ENCODE results near the gene FRY.
"Not testable (repeated sequence)": the region's sequence is repeated elsewhere in the genome, so short reads cannot be mapped to it uniquely, and the experiment has no call there.

Gene FRY

DNA sequence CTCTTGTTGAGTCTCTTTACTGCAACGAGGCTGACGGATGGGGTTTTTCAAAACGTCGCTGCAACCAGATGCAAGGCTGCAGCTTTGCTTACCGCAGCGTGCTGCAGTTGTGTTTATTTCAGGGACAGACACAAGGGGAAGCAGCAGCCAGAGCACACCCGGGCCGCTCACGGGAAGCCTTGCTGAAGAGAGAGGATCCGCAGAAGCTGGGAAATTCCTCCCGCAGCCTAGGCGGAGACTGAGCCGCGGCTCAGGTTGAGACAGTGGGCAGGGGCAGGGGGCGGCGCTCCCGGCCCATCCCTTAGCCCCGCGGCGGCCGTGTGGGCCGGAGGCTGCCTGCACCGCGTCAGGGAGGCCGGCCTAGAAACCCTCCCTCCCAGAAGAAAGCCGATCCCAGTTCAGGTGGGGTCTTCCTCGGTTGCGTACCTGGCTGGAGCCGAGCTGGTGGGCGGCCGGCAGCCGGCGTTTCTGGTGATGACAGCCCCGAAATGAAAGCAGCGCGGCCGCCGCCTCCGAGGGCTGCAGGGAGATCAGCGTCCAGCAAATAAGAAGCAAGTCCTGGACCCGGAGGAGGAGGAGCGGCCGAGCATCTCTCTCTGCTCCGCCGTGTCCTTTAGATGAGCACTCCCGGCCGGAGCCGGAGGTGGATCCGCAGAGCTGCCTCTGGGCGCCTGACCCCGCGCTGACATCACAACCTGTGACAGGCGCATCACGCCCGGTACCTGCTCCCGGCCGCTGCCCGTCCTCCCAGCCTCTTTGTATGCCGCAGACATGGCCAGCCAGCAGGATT, at the start of gene FRY:
FRY (plus strand) TSS at position 750 of the 790 bp plus-strand sequence; CDS start at position 772, 22 bp downstream.
- DNase-seq (ENCODE audit: low spot score) = peak; percentile 68

DNA sequence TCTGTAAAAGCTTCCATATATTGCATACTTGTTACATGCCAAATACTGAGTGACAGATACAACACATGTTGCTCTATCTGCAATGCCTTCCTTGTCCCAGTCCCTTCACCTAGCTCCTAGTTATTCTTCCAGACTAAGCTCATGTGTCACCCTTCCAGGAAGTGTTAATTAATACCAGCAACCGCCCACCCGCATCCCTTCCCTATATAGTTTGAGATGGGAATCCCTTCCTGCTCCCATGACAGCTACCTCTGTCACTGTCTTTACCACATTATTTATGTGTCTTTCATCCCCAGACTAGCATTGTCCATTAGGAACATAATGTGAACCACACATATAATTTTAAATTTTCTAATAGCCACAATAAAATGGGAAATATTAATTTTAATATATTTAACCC, 49.5 kb upstream of the FRY start:
- DNase-seq (ENCODE audit: low spot score) = no peak

DNA sequence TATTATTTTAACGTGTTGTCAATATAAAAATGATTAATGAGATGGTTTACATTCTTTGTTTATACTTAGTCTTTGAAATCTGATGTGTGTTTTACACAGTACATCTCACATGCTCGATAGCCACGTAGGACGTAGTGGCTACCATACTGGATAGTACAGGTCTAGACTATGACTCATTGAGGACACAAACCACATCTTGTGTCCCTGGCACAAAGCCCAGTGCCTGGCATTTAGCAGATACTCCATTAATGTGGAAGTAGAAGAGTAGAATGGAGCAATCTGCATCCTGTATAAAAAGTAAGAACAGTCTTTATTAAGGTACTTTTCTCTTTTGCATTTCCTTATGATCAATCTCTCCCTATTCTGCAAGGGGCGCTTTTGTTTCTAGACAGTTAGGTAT, 49.0 kb upstream of the FRY start:
- DNase-seq (ENCODE audit: low spot score) = no peak

DNA sequence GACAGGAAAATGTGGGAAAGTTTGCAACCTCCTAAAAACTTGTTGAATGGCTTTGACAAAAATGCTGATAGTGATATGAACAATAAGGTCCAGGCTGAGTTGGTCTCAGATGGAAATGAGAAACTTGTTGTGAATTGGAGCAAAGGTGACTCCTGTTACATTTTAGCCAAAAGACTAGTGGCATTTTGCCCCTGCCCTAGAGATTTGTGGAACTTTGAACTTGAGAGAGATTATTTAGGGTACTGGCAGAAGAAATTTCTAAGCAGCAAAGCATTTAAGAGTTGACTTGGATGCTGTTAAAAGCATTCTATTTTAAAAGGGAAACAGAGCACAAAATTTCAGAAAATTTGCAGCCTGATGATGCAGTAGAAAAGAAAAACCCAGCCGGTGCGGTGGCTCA, 47.9 kb upstream of the FRY start:
- not testable (repeated sequence) for DNase-seq (ENCODE audit: low spot score)

DNA sequence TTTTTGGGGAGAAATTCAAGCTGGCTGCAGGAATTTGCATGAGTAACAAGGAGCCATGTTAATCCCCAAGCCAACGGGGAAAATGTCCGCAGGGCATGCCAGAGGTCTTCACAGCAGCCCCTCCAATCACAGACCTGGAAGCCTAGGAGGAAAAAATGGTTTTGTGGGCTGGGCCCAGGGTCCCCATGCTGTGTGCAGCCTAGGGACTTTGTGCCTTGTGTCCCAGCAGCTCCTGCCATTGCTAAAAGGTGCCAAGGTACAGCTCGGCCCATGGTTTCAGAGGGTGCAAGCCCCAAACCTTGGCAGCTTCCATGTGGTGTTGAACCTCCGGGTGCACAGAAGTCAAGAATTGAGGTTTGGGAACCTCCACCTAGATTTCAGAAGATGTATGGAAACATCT, 47.2 kb upstream of the FRY start:
- DNase-seq (ENCODE audit: low spot score) = not testable (repeated sequence)

DNA sequence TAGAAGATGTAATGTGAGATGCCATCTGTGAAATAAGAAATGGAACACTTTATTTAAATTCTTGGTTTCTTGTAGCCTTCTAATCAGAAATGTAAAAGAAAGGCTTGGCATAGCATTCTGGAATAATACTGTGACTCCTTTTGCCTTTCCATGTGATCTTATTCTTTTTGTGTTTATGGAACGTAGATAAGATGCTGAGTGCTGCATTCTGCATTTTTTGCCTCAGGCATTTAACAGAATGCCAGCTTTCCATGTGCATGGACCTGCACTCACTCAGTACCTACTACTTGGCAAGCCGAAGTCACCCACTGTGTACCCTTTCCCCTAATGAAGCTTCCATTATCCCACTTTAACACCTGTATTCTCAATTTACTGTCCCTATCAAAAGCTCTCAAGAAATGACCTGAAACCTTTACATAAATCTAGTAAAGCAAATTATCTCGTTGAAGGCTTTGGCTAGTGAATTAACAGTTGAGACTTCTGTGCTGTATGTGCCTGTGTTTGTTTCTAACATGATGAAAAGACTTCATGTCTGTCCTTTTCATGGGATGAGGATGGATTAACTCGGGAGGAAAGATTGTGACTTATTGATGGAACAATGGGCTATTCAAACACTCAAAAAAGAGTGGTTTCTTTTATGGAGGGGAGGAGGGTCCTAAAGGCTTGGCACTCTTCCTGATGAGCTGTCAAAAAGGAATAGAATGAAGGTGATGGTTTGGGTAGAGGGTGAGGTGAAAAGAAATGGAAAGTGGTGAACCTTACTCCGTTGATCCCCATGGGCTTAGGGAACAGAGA, 44.7 kb upstream of the FRY start:
- no peak for DNase-seq (ENCODE audit: low spot score)

DNA sequence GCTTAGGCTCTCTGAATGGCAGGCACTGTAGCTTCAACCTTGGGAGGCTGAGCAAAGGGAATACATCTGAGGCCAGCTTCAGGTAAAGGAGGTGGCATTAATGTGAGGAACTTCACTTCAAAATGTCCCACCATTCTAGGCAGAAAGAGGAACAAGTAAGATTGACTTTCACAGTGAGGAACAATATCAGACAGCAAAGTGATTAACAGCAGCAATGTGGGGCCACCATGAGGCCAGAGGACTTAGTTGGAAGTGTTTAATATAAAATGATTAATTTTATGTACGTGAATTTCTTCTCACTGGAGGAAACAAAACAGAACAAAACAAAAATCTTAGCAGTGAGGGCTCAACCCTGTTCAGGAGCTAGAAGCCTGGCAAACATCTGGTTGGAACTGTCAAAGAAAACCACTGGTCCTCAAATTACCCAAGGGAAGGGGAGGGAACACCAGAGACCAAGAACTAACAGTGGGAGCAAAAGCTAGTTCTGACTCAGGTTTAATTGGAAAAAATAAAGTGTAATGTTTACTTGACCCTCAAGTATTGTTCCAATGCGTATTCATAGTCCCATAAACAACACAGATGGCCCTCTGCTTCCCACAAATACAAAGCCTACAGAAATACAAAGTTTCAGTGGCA, 43.9 kb upstream of the FRY start:
- no peak for DNase-seq (ENCODE audit: low spot score)

DNA sequence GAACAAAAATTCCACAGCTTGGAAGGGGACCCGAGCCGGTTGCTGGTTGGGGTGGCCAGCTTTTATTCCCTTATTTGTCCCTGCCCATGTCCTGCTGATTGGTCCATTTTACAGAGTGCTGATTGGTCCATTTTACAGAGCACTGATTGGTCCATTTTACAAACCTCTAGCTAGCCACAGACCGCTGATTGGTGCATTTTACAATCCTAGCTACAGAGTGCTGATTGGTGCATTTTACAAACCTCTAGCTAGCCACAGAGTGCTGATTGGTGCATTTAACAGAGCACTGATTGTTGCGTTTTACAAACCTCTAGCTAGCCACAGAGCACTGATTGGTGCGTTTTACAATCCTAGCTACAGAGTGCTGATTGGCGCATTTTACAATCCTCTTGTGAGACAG, 37.2 kb upstream of the FRY start:
- DNase-seq (ENCODE audit: low spot score) = not testable (repeated sequence)

DNA sequence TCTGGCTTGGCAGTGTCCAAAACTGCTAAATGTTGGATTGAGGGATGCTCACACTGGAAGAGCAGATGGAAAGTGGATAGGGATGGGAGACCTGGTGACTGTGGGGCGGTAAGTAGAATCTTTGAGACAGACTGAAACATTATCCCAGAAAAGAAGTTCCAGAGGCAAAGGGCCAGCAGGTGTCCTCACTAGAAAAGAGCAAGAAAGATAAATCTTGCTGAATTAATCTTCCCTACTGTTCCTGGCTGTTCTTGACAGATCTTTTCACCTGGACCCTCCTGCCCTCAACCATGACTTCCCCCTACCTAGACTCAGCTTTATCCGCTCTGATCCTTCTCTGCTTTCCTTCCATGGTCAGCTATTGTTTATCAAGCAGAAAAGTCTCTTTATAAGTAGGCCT, 35.0 kb upstream of the FRY start:
- no peak for DNase-seq (ENCODE audit: low spot score)

DNA sequence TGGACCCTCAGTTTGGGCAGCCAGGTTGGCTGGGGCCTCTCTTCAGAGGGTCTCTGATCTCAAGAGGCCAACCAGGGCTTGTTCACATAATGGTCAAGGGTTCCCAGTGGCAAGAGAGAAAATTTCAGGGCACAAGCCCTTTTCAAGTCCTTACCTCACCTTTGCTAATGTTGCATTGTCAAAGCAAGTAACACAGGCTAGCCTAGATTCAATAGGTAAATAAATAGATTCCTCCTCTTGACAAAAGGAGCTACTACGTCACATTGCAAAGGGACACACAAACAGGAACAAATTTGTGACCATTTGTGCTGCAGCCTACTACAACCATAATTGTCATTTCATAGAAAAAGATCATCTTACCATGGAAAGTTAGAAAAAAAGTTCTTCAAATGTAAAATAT, 33.9 kb upstream of the FRY start:
- DNase-seq (ENCODE audit: low spot score) = no peak

DNA sequence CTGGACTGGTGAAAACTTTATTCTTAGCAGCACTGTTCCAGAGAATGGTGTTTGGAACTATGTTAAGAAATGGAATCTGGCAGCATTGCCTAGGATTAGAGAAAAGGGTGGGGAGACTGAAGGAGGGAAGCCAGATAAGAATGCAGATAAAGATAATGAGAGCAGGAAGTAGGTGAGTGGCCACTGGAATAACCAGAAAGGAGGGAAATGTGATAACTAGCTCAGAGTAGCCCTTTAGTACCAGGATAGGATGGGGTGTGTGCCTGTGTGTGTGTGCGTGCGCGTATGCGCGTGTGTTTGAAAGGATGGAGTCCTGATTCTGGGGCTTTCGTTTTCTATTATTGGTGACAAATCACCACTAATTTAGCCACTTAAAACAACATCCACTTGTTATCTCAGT, 33.4 kb upstream of the FRY start:
- no peak for DNase-seq (ENCODE audit: low spot score)

DNA sequence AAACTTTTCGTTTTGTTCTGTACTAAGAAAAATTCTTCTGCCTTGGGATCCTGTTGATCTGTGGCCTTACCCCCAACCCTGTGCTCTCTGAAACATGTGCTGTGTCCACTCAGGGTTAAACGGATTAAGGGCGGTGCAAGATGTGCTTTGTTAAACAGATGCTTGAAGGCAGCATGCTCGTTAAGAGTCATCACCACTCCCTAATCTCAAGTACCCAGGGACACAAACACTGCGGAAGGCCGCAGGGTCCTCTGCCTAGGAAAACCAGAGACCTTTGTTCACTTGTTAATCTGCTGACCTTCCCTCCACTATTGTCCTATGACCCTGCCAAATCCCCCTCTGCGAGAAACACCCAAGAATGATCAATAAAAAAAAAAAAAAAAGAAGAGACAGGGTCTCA, 30.8 kb upstream of the FRY start:
- not testable (repeated sequence) for DNase-seq (ENCODE audit: low spot score)

DNA sequence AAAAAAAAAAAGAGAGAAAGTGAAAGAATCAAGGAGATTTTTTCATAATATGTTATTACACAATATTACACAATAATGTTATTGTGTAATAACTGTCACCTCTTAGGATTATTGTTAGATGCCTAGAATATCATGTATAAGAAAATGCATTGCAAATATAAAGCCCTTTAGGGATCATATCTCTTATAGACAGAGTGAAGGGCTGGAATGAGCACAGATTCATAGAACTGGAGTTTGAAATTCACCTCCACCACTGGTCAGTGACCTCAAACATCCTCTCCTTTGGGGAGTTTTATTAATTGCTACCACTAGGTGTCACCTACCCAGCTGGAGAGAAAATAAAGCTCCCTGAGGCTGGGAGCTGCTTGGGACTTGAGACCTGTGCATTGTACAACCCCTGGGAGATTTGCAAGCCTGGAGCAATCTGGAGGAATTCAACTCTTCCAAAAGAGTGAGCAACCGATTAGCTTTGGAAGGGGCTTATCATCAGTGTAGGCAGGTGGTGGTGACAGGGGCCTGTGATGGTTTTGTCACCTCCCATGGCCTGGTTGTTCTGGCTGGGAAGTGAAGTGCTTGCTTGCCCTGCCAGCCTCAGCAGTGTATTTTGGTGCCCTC, 30.3 kb upstream of the FRY start:
- DNase-seq (ENCODE audit: low spot score) = peak; percentile 73

DNA sequence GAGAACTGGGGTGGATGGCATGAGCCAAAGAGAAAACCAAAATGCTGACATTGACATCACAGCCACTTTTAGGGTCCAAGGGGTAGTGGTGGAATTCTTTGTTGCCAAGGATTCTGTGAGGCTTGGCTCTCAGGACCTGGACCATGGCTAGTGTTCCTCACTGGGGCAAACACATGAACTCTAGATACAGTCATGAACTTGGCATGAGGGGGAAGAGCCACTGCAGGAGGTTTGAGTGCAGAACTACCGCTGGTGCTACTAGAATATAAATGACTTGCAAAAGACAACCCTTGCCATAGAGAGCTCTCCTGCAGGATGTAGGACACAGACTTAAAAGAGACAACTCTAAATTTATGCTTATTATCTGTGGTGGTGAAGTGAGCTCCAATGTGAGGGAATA, 29.8 kb upstream of the FRY start:
- DNase-seq (ENCODE audit: low spot score) = no peak

DNA sequence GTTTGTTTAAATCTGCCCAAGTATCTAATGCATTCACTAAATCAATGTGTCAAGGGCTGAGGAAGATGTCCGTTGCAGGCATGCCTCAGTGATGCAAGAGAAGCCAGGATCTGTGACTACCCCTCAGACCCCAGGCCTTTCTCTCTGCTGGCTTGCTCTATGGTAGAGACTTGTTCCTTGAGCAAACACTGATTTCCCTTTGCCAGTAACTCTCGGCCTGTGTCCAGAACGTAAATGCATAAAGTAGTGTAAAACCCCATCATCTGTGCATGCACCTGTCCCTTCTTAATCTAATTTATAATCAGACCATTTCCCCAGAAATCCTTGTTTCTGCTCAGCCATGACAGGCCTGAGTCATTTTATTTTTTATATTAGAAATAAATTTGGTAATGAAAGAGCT, 28.7 kb upstream of the FRY start:
- no peak for DNase-seq (ENCODE audit: low spot score)

DNA sequence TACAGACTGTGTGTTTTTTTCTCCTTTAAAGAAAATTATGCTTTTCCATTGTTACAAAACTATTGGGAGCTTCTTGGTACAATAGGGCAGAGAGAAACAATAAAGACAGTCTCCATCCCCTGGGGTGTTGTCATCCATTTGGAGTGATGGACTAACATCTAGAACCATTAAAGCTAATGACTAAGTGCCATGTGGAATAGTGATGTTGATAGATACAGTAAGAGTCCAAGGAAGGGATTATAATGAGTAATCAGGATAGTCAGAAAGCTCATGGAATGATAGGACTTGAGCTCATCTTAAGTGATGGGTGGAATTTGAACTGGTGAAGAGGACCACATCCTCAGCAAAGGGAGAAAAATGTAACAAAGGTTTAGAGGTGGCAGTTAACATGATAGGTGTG, 24.1 kb upstream of the FRY start:
- DNase-seq (ENCODE audit: low spot score) = no peak

DNA sequence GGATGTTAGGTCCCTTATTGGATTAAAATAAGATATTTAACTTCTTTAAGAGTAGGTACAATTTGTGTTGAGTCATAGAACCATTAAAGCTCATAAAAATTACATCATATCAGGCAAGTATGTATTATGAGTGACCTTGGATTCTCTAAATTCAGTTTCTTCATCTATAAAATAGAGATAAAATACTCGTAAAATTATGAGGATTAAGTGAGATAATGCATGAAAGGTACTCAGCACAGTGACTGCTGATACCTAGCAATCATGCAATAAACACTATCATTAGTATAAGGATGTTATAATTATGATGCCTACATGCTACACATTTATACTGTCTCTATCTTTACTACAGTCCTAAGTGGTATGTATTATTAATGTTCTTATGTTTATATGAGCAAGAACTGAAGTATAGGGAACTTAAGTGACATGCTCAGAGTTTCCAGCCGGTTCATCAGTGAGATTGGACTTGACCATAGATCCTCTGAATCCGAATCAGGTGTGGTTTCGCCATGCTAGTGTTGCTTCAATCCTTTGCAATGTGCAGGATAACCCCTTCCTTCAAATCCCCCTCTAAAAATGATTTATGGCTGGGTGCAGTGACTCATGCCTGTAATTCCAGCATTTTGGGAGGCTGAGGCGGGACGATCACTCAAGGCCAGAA, 22.9 kb upstream of the FRY start:
- no peak for DNase-seq (ENCODE audit: low spot score)

DNA sequence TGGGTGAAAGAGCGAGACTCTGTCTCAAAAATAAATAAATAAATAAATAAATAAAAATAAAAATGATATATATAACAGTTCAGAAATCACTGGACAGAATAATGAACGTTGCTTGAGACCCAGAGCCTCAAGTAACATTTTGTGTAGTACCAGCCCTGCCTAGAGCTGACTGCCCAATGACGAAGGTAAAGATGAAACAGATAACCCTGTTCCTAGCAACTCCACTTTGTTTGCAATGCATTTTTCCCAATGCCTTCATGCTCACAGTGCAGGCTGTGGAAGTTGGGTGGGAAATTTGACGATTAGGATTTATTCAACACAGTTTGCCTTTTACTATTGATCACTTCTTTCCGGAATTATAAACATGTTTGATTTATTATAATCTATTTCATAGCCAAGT, 22.2 kb upstream of the FRY start:
- no peak for DNase-seq (ENCODE audit: low spot score)

DNA sequence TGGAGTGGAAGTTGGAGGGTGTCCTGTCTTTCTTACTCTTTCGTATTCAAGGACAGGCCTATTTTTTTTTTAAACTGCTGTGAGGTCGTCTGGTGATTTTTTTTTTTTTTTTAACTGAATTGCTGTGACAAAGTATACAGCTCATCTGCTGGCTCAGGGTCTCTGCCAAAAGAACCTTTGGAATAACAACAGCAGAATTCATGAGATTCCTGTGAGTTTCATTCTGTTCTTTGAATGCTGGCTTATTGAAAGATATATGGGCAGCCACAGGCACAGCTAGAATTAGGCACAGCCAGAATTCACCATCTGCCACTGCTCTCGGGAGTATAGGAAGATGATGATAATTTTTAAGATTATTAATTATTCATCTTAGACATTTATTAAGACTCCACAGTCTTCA, 21.4 kb upstream of the FRY start:
- DNase-seq (ENCODE audit: low spot score) = no peak

DNA sequence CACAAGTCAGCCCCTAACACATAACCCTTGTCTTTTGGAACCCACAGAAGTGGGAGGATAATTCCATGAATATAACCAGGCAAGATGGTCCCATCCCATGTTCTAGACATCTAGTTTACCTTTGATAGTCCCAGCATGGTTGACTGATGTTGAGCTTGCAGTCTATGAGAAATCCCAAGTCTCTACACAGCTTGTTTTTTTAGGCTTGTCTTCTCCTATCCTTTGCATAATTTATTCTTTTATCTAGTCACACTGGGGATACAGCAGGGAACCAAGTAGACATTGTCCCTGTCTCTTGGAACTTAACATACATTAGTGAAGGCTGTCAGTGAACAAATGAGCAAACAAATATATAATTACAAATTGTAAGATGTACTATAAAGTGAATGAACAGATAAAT, 19.6 kb upstream of the FRY start:
- no peak for DNase-seq (ENCODE audit: low spot score)

DNA sequence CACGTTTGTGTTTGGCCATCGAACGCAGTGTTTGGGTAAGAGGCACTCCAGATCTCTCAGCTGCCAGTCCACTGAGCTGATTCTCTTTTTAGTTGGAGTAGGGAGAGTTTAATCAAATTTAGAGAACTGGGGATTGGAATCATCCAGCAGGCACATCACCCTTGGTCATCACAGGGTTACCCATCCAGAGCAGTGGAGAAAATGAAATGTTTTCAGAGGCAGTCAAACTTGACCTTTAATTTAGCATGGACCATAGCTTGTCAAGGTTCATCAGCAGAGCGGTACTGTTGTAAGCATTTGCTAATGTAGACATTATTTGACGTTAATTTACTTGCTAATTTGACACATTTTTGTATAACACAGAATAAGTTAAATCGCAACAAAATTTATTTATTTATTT, 18.4 kb upstream of the FRY start:
- DNase-seq (ENCODE audit: low spot score) = no peak

DNA sequence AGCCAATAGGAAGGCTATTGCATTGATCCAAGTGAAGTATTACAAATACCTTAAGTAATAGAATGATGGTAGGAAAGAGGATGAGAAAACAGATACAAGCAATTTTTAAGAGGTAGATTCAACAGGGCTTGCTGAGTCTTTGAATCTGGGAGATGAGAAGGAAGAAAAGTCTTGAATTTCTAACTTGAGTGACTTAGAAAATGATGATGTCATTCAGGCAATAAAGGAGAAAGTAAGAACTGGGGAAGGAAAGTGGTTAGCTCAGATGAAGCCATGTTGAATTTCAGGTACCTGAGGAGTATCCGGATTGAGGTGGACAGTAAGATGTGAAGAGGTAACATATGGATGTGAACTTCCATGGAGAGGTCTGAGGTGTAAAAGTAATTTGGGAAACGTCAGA, 15.5 kb upstream of the FRY start:
- no peak for DNase-seq (ENCODE audit: low spot score)
